Osteoblast (primary cell): ENCODE results near the gene ADGRD1. TPM values are rescaled to one million over a fixed set of nuclear protein-coding genes. Genes with fewer than 3 reads are reported as not detected.

Experiments used
- DNase-seq: peaks from one replicate; pipeline ENCODE4 v3.0.0; 2011; ENCODE audit warnings: low spot score, mixed read lengths; ENCODE audit not compliant: insufficient read length; ENCODE audit errors: missing footprints
- H2AFZ ChIP-seq: 2 replicates; pipeline ENCODE4 v1.6.0; 2011; ENCODE audit warnings: mild to moderate bottlenecking, low read length
- H3K27ac ChIP-seq: 2 replicates; pipeline ENCODE4 v1.5.1; 2011; ENCODE audit warnings: mild to moderate bottlenecking, low read depth, low read length, moderate library complexity
- H3K27me3 ChIP-seq: 2 replicates; pipeline ENCODE4 v1.6.0; 2012; ENCODE audit warnings: mild to moderate bottlenecking, control low read depth, inconsistent platforms, low read length, moderate library complexity; ENCODE audit not compliant: insufficient read depth
- H3K36me3 ChIP-seq: 2 replicates; pipeline ENCODE4 v1.5.1; 2011; ENCODE audit warnings: mild to moderate bottlenecking, low read length, control low read depth, moderate library complexity; ENCODE audit not compliant: insufficient read depth
- H3K4me1 ChIP-seq: 2 replicates; pipeline ENCODE4 v1.5.1; 2011; ENCODE audit warnings: mild to moderate bottlenecking, low read length, control low read depth, moderate library complexity; ENCODE audit not compliant: insufficient read depth
- H3K4me2 ChIP-seq: 2 replicates; pipeline ENCODE4 v1.6.0; 2011; ENCODE audit warnings: mild to moderate bottlenecking, low read length; ENCODE audit not compliant: insufficient read depth
- H3K4me3 ChIP-seq: fragments of 200-600 bp; sonication (generic); 3 replicates; pipeline ENCODE4 v1.5.1; 2012; ENCODE audit warnings: mild to moderate bottlenecking, low read length, inconsistent platforms; ENCODE audit not compliant: insufficient read depth
- H3K79me2 ChIP-seq: 2 replicates; pipeline ENCODE4 v1.6.0; 2012; ENCODE audit warnings: mild to moderate bottlenecking, low read length, control low read depth, inconsistent platforms; ENCODE audit not compliant: insufficient read depth
- H3K9me3 ChIP-seq: 2 replicates; pipeline ENCODE4 v1.5.1; 2011; ENCODE audit warnings: low read depth, low read length, control low read depth
- H4K20me1 ChIP-seq: 2 replicates; pipeline ENCODE4 v1.6.0; 2012; ENCODE audit warnings: mild to moderate bottlenecking, low read length, control low read depth; ENCODE audit not compliant: insufficient read depth
- total RNA-seq: library from RNA; depleted of rRNA; stranded (reverse); fragments of >200 nt; gene quantifications from 2 replicates; pipeline ENCODE4 v1.2.3, GENCODE V29; 2012
- TF ChIP-seq, protein P1 (sequence below): IDR thresholded peaks from 2 replicates; pipeline ENCODE4 v1.5.1; 2011; ENCODE audit warnings: mild to moderate bottlenecking, low read depth, low read length, moderate library complexity; ENCODE audit errors: extremely low read depth

Gene ADGRD1
- total RNA-seq, 1 donor, result 0.72 TPM

DNA sequence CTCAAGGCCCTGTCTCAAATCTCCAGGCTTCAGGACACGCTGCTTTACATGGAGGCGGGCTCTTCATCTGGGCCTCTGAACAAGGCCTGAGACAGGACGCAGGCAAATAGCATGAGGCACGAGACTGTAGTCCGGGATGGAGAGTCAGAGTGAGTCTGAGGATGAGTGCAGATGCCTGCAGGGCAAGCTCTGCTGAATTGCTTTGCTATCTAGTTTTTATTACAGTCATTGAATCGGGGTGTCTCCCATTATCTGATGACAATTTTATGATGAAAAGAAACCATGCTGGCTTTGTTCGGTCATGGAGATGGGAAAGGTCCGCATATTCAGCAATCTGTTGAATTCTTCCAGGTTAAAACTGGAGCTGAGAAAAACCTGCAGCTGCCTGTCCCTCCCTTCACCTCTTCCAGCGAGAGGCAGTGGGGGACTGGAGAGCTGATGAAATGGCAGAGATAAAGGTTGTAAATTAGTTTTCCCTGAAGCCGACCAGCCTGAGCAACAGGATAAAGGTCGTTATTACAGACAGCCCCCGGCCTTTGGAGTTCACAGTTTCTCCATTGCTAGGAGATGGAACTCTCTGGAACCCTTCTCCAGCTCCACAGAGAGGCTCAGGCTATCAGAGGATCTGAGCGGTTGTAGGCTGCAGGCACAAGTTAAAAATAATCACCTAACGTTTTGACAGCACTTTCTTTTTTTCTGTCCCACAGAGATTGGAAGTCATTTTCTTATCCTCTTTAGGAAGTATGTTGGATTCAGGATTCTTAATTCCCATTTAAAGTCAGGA lies 1.3 kb upstream of the ADGRD1 start:
- Histone ChIP-seq H4K20me1 (no peaks in the 10 kb centered on the region), H3K36me3 (no peaks in the 10 kb centered on the region), H3K79me2 (no peaks in the 10 kb centered on the region), H3K27ac (no peak overlapping the region), H3K27me3 (no peaks in the 10 kb centered on the region), H2AFZ (no peak overlapping the region), H3K4me3 (no peak overlapping the region), H3K4me2 (no peak overlapping the region), H3K4me1 (no peaks in the 10 kb centered on the region), H3K9me3 (no peaks in the 10 kb centered on the region)
- DNase-seq, result no peak
- TF ChIP-seq, protein P1, sequence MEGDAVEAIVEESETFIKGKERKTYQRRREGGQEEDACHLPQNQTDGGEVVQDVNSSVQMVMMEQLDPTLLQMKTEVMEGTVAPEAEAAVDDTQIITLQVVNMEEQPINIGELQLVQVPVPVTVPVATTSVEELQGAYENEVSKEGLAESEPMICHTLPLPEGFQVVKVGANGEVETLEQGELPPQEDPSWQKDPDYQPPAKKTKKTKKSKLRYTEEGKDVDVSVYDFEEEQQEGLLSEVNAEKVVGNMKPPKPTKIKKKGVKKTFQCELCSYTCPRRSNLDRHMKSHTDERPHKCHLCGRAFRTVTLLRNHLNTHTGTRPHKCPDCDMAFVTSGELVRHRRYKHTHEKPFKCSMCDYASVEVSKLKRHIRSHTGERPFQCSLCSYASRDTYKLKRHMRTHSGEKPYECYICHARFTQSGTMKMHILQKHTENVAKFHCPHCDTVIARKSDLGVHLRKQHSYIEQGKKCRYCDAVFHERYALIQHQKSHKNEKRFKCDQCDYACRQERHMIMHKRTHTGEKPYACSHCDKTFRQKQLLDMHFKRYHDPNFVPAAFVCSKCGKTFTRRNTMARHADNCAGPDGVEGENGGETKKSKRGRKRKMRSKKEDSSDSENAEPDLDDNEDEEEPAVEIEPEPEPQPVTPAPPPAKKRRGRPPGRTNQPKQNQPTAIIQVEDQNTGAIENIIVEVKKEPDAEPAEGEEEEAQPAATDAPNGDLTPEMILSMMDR, result no peak

DNA sequence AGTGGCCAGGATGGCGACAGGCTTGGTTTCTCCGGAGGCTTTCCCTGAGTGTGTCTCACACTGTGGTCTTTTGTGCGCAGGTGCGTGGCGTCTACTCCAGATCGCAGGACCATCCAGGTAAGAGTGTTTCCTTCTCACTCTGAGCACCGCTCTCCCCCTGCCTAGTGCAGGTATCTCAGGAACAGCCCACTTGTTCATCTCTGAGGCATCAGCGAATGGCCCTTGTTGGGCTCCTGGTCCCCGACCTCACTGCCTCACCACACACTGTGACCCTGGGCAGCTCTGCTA lies 781 bp downstream of the ADGRD1 start:
- Histone ChIP-seq H3K4me2 (no peak overlapping the region), H3K4me3 (no peak overlapping the region), H3K79me2 (no peaks in the 10 kb centered on the region), H3K36me3 (no peaks in the 10 kb centered on the region), H4K20me1 (no peaks in the 10 kb centered on the region), H3K27me3 (no peaks in the 10 kb centered on the region), H3K9me3 (no peaks in the 10 kb centered on the region), H3K4me1 (no peaks in the 10 kb centered on the region), H2AFZ (no peak overlapping the region), H3K27ac (no peak overlapping the region)
- DNase-seq, result no peak
- TF ChIP-seq, protein P1, result no peak

DNA sequence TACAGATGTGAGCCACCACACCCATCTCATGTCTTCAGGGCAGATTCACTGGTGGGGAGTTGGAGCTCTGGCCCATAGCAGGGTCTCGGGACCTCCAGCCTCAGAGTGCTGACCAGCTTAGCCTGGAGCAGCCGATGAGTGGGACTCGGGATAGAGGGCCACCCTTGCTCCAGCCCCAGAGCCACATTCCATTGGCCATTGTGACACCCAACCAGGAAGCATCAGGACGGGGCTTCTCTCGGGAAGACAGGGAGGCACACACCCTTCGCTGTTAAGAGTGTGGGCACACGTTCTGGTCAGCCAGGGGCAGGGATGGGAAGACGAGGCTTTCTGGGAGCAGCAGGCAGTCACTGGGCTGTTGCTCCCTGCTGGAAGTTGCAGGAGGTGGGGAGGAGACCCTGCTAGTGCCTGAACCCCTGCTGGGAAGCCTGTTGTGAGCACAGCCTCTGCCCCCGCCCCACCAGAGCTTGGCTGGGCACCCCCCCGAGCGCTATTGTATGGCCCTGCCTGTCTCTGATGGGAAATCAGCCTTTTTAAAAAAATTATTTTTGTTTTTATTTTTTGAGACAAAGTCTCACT lies 1.6 kb downstream of the ADGRD1 start:
- Histone ChIP-seq H3K27me3 (no peaks in the 10 kb centered on the region), H3K27ac (no peak overlapping the region), H3K36me3 (no peaks in the 10 kb centered on the region), H3K4me1 (no peaks in the 10 kb centered on the region), H3K9me3 (no peaks in the 10 kb centered on the region), H3K4me3 (no peak overlapping the region), H3K4me2 (no peak overlapping the region), H3K79me2 (no peaks in the 10 kb centered on the region), H2AFZ (no peak overlapping the region), H4K20me1 (no peaks in the 10 kb centered on the region)
- no peak for DNase-seq
- TF ChIP-seq, protein P1, result no peak

DNA sequence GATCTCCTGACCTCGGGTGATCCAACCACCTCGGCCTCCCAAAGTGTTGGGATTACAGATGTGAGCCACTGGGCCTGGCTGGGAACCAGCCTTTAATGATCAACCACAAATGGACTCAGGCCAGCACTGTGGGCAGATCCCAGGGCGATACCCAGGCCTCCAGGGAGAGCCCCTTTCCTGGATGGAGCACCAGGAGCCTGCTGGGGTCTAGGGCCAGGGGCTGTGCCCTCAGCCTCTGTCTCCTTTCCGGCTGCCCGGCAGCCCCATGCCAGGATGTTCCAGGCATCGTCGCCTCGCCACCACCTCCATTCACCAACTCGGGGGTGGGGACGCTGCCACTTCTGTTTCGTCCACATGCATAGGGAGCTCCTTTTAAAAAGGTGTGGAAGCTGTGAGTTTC lies 2.3 kb downstream of the ADGRD1 start:
- Histone ChIP-seq H3K36me3 (no peaks in the 10 kb centered on the region), H3K4me1 (no peaks in the 10 kb centered on the region), H3K9me3 (no peaks in the 10 kb centered on the region), H3K27ac (no peak overlapping the region), H4K20me1 (no peaks in the 10 kb centered on the region), H3K79me2 (no peaks in the 10 kb centered on the region), H3K27me3 (no peaks in the 10 kb centered on the region), H2AFZ (no peak overlapping the region), H3K4me3 (no peak overlapping the region), H3K4me2 (no peak overlapping the region)
- TF ChIP-seq, protein P1, result no peak
- DNase-seq, result no peak
